Ovary (tissue), 9 donors: Measurements from ENCODE around the gene CAPG. TPM values are rescaled to one million over a fixed set of nuclear protein-coding genes. Genes with fewer than 3 reads are reported as not detected.

Source experiments
- DNase-seq, 5 donors: peaks; one replicate each; pipeline ENCODE4 v3.0.0-alpha.2; 2019 to 2020
- H3K27ac ChIP-seq, 2 donors: fragments of 200-600 bp; one replicate each; pipeline versions ENCODE4 v1.5.1 to v1.8.0; 2019 to 2022
- H3K27me3 ChIP-seq: fragments of 200-600 bp; one replicate; pipeline ENCODE4 v1.8.0; 2022
- H3K36me3 ChIP-seq: fragments of 200-600 bp; sonication (generic); one replicate; pipeline ENCODE4 v1.5.1; 2019
- H3K4me1 ChIP-seq: one replicate; pipeline ENCODE4 v1.8.1; 2013; ENCODE audit warnings: mild to moderate bottlenecking, moderate library complexity; ENCODE audit not compliant: insufficient read depth
- H3K4me3 ChIP-seq: fragments of 200-600 bp; sonication (generic); one replicate; pipeline ENCODE4 v1.5.1; 2017
- H3K9me3 ChIP-seq, 2 donors: fragments of 200-600 bp in 1 of 2; sonication (generic) in 1 of 2; one replicate each; pipeline versions ENCODE4 v1.5.1 to v1.8.1; 2013 to 2019; ENCODE audit warnings: mild to moderate bottlenecking in 1 of 2, moderate library complexity in 1 of 2
- CTCF ChIP-seq, 3 donors: fragments of 450-650 bp in 2 of 3; fragments of 200-600 bp in 1 of 3; IDR thresholded peaks; one replicate each; pipeline versions ENCODE4 v1.5.1 to v1.8.0; 2016 to 2022; ENCODE audit warnings: antibody characterized with exemption in 3 of 3, mild to moderate bottlenecking in 1 of 3
- EP300 ChIP-seq: sonication (generic); formaldehyde crosslinking; IDR thresholded peaks from one replicate; pipeline ENCODE4 v1.6.1; 2017; ENCODE audit warnings: antibody characterized with exemption
- POLR2A ChIP-seq: fragments of 450-650 bp; IDR thresholded peaks from one replicate; pipeline ENCODE4 v1.6.1; 2017; ENCODE audit warnings: antibody characterized with exemption, mild to moderate bottlenecking, moderate library complexity
- WGBS, 3 donors: extraction: QIAGEN DNeasy Blood & Tissue Kit in 1 of 3; methylation state at CpG; one replicate each; pipeline versions ENCODE4 v1.1.5 to v1.1.7; 2013 to 2017; 5-methylcytosine and 5-hydroxymethylcytosine counted together
- intact Hi-C, 4 donors: fragments of 100-400 bp; cut with DNase I; formaldehyde crosslinking; loops; one replicate each; pipeline versions ENCODE4 v1.11.0 to v1.15.1; 2022 to 2023
- polyA plus RNA-seq, 2 donors: library from polyadenylated mRNA; stranded (reverse); fragments of 200-250 nt in 1 of 2; fragments of 350-450 nt in 1 of 2; fragmentation: Illumina TruSeq in 1 of 2; extraction: RNeasy Lipid Tissue Mini Kit (QIAGEN cat#74804) in 1 of 2; gene quantifications; one replicate each; pipeline ENCODE4 v1.2.3, GENCODE V29; 2013 to 2014
- total RNA-seq, 7 donors: library from RNA; depleted of rRNA in 2 of 7; stranded (reverse); fragments of >200 nt in 2 of 7; fragmentation: NEBNext Ultra II Directional in 3 of 7; extraction: Animal tissue kit (Norgen Biotek cat#: 25700) in 3 of 7; gene quantifications; one replicate each; pipeline versions ENCODE4 v1.1.0 to v1.2.4, GENCODE V29; 2016 to 2023
- donor health status: DM: no; HTN: no; CAD: no; lungs with moderate emphysema.
- donor health status: DM: no; HTN: no; CAD: no.
- donor health status: Bipolar disorder and iron deficiency.
- donor health status: DM: yes; HTN: yes; CAD: no.
- donor health status: DM: no; HTN: no; CAD: no.
- donor health status: DM: yes; HTN: yes; CAD: no.

CAPG gene
- total and polyA plus RNA-seq, 9 donors = 6.8 to 97.8 (median 22.8) TPM

- whole genome bisulfite sequencing, 3 donors = 3 to 4% (median 3%) methylated on average over 34 to 64 of the region's 64 CpGs
- TF ChIP-seq CTCF (IDR thresholded peaks at IDR 0.05) (no peak), EP300 (peak; percentile 76), POLR2A (peak; percentile 92)
Measured at GRCh38 chr2:85437488-85438200, 27.5 kb upstream of the CAPG start.

DNA sequence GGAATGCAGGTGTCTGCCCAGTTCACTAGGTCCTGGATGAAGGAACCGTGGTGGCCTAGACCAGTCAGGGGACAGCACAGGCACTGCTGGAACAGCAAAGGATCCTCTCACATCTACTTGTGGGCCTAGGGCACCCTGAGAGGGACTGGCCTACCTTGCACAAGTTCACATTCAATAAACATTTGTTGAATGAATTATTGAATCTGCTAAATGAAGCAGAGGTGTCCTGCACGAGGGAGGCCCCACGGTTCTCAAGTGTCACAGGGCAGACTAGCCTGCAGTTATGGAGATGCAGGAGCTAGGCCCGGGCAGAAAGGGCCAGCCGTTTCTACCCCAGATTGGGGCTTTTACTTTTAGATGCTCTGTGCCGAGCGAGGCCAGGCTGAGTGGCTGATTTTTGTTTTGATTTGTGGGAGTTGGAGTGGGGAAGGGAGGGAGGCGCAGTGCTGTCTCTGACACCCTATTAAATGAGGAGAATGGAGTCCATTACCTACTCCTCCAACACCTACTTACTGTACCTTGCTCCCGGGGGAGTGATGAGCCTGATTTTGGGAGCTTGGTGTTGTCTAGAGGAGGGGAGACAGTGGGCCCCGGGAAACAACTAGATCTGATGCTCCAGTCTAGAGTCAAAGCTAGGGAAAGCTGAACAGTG is 26.8 kb upstream of the CAPG start:
- H3K9me3 ChIP-seq = no peaks in the 10 kb centered on the region
- 49 to 66% (median 60%) methylated on average over 10 of the region's 10 CpGs for WGBS, 3 donors
- DNase-seq = no peak
- H3K4me3 ChIP-seq = peak overlapping the region; percentile 53
- peaks cover 17% of the 10 kb centered on the region for H3K4me1 ChIP-seq
- TF ChIP-seq EP300 = no peak
- no peak for TF ChIP-seq POLR2A
- no peak for TF ChIP-seq CTCF (IDR thresholded peaks at IDR 0.05)
- intact Hi-C loops = loop anchor here in 2 of 4 donors (5.0 kb wide), 1 partner anchor 100 kb away; the partner anchor contains the start of gene MAT2A (in 2 of the 2)
- H3K36me3 ChIP-seq = no peaks in the 10 kb centered on the region
- H3K27ac ChIP-seq = peak overlapping the region; percentile 76 to 91
- no peaks in the 10 kb centered on the region for H3K27me3 ChIP-seq

More at GRCh38 chr2:85437488-85438200, 27.5 kb upstream of the CAPG start:
- H3K36me3 ChIP-seq = no peaks in the 10 kb centered on the region
- no peaks in the 10 kb centered on the region for H3K9me3 ChIP-seq
- DNase-seq = peak; percentile 87 to 94 (median 90)
- peak overlapping the region; percentile 76 to 91 for H3K27ac ChIP-seq
- H3K27me3 ChIP-seq = no peaks in the 10 kb centered on the region
- intact Hi-C loops = loop anchor here in 2 of 4 donors (5.0 kb wide), 1 partner anchor 100 kb away; the partner anchor contains the start of gene MAT2A (in 2 of the 2)
- H3K4me1 ChIP-seq = peaks cover 17% of the 10 kb centered on the region
- peak overlapping the region; percentile 53 for H3K4me3 ChIP-seq

DNA sequence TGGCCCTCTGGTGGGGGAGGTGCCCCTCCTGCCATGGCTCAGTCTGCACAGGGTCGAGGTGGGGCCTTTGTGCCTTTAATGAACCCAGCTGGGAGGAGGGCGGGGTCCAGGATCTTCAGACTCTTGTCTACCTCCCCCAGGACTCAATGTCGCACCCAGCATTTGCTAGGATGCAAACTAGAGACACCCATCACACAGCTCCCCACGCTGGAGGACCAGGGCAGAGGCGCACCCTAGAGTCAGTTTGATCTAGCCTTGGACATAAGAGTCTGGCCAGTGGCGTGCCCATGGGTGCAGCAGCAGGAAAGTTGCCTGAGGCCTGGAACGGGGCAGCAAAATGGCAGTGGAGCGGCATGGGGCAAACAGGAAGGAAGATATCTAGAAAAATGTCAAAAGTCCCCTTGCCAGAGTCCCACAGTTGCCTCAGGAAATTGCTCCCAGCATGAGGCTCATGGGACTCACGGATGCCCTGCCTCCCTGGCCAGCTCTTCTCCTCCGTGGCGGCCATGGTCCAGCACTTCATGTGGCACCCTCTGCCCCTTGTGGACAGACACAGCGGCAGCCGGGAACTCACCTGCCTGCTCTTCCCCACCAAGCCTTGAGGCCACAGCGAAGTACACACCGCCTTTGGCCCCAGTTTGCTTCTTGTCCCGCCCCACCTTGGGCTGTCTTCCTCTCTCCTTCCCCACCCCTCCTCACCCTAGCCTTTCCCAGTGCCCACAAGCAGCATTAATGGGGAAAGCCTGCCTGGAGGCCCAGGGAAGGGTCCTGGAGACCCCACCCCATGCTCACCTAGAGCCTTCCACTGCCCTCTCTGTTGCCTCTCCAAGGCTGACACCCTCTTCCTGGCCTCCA is 26.0 kb upstream of the CAPG start:
- Histone ChIP-seq H3K27me3 (no peaks in the 10 kb centered on the region), H3K4me1 (peaks cover 17% of the 10 kb centered on the region), H3K27ac (peak overlapping the region; percentile 76 to 91), H3K9me3 (no peaks in the 10 kb centered on the region), H3K36me3 (no peaks in the 10 kb centered on the region), H3K4me3 (no peak overlapping the region)
- TF ChIP-seq EP300 (no peak), CTCF (IDR thresholded peaks at IDR 0.05) (no peak), POLR2A (no peak)
- 92 to 96% (median 95%) methylated on average over 16 of the region's 16 CpGs for WGBS, 3 donors
- no peak for DNase-seq
- intact Hi-C loops = loop anchor here in 2 of 4 donors (5.0 kb wide), 1 partner anchor 101 kb away; the partner anchor contains the start of gene MAT2A (in 2 of the 2)
